Bronchial epithelial cell (primary cell): Measurements from ENCODE around the gene ACTMAP. TPM values are rescaled to one million over a fixed set of nuclear protein-coding genes. Genes with fewer than 3 reads are reported as not detected.
A peak's percentile ranks its signal among the peaks of the same experiment; 100 is the strongest.

ENCODE experiments used
- DNase-seq: peaks from one replicate; pipeline ENCODE4 v3.0.0-alpha.2; 2010; ENCODE audit warnings: low read depth
- FAIRE-seq: peaks from 2 replicates; lab custom pipeline; 2011; peaks lifted over from hg19 to GRCh38; lab: Jason Lieb, UNC
- H3K27me3 ChIP-seq: 2 replicates; pipeline ENCODE4 v1.5.1; 2011; ENCODE audit warnings: low read length; ENCODE audit not compliant: control insufficient read depth, insufficient read depth
- H3K36me3 ChIP-seq: 2 replicates; pipeline ENCODE4 v1.5.1; 2011; ENCODE audit warnings: low read length; ENCODE audit not compliant: control insufficient read depth, insufficient read depth
- H3K4me3 ChIP-seq: 2 replicates; pipeline ENCODE4 v1.5.1; 2011; ENCODE audit warnings: mild to moderate bottlenecking, low read depth, low read length, control low read depth
- total RNA-seq: library from RNA; depleted of rRNA; stranded (reverse); fragments of >200 nt; gene quantifications from 2 replicates; pipeline ENCODE4 v1.2.1, GENCODE V29; 2014
- TF ChIP-seq, protein P1 (sequence below): IDR thresholded peaks from 2 replicates; pipeline ENCODE4 v1.5.1; 2011; ENCODE audit warnings: mild to moderate bottlenecking, moderate library complexity, low read length, control low read depth, inconsistent platforms; ENCODE audit not compliant: insufficient read depth, severe bottlenecking

The ACTMAP gene
- total RNA-seq = 0.26 TPM in 2 replicates

DNA sequence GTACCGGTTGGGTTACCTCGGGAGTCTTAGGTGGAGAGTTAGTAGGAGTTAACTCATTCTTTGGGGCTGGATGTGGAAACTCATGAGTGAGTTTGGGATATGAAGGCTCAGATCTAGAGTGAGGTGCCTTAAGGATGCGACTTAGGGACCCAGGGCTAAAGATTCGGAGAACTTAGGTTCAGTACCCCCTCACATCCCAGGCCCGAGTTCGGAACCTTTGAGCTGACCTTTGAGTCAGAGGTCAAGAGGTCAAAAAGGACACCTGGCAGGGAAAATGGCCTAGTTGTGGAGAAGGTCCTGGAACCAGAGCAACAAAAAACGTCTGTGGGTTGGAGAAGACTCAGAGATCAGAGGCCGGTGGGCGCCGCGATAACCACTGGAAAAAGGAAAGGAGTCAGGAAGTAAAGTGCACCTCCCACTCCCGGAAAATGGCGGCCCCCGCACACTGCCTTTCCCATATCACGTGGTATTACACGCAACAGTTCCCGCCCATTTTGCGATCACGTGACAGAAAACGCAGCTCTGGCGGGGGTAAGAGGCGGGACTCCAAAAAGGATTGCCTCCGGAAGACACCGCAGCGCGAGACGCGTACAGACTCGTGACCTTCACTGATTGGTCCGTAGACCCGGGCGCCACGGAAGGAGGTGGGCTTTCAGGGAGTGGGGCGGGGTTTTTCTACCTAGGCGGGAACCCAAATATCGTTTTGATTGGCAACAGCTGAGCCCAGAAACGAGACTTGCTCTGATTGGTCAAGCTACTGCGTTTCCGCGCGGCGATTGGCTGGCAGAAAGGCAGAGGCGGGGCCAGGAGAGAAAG lies at the start of gene ACTMAP:
ACTMAP (minus strand) TSS at position 420 of the 816 bp plus-strand sequence. CDS start 674 bp downstream, outside the sequence.
- DNase-seq = peak; percentile 98
- FAIRE-seq = no peak
- H3K4me3 ChIP-seq = peak within 1 kb of the TSS; percentile 56
- peaks cover 2% of the 10 kb centered on the region for H3K36me3 ChIP-seq
- TF ChIP-seq, protein P1, sequence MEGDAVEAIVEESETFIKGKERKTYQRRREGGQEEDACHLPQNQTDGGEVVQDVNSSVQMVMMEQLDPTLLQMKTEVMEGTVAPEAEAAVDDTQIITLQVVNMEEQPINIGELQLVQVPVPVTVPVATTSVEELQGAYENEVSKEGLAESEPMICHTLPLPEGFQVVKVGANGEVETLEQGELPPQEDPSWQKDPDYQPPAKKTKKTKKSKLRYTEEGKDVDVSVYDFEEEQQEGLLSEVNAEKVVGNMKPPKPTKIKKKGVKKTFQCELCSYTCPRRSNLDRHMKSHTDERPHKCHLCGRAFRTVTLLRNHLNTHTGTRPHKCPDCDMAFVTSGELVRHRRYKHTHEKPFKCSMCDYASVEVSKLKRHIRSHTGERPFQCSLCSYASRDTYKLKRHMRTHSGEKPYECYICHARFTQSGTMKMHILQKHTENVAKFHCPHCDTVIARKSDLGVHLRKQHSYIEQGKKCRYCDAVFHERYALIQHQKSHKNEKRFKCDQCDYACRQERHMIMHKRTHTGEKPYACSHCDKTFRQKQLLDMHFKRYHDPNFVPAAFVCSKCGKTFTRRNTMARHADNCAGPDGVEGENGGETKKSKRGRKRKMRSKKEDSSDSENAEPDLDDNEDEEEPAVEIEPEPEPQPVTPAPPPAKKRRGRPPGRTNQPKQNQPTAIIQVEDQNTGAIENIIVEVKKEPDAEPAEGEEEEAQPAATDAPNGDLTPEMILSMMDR = no peak
- H3K27me3 ChIP-seq = no peaks in the 10 kb centered on the region

DNA sequence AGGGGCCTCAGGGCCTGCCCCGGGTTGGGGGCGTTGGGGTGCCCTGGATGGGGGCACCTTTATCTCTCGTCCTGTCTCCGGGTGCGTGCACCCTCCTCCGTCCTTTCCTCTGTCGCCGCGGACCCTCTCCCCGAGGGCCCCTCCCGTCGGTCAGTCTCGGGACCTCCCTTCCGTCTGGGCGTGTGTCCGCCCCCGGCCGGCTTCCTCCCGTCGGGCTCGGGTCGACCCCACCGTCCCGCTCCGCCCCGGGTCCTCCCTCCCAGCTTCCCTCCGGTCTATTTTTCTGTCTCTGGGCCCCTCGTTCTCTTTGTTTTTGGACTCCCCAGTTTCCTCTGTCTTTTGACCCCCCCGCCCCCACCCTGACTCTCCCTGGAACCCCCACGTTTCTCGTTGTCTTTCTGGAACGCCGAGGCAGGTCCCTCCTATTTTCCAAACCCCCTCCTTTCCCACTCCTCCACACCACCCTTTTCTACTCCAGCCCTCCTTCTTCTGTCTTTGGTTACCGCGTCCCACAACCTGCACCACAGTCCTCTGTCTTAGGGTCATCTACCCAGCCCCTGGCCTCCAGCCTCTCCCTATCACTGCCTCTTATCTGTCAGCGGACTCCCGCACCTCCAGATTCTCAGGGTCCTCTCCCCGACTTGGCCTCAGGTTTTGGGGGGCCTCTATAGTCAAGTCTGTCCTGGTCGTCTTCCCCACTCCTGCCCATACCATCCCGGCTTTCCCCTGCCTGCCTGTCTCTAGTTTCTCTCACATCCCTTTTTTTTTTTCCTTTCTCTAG lies 49.5 kb upstream of the ACTMAP start:
- TF ChIP-seq, protein P1 = no peak
- no peak for FAIRE-seq
- Histone ChIP-seq H3K27me3 (no peaks in the 10 kb centered on the region), H3K36me3 (peaks cover 7% of the 10 kb centered on the region), H3K4me3 (peak overlapping the region; percentile 70)
- no peak for DNase-seq

DNA sequence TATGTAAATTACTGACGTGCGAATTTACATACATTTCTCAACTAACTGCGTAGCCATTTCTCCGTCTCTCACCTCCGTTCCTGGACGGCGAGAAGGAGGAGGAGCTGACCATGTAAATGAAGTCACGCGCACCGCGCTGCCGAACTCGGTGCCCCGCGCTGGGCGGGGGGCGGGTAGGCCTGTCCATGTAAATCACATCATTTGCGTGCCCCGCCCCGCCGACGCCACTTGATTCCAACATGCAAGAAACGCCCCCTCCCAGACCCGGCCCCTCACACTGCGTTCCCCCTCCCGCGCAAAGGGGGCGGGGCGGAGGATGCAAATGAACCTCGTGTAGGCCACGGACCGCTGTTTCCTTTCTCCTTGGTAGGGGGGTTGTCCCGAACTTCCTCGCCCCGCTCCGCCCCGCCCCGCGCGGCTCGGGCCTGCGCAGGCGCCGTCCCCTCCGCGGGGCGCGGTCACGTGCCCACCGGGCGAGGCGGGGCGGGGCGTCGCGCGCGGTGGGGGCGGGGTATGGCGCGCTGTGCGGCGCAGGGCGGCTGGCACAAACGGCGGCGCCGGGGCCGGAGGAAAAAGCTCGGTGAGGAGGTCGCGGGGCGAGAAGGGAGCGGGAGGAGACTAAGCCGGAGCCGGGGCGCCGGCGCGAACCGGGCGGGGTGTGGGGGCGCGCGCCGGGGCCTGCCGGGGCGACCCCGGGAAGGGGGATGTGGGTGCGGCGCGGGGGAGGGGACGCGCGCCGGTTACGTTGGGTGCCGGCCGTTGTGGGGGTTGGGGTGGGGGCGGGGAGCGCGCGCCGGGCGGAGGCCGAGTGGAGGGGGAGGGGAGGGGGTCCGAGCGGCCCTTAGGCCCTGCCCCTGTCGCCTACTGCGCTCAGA lies 48.6 kb upstream of the ACTMAP start, which contains the start of gene EGLN2:
EGLN2 (plus strand) TSS at position 509 of the 875 bp plus-strand sequence. CDS start 1,382 bp downstream, outside the sequence.
- peak within 1 kb of the TSS; percentile 70 for H3K4me3 ChIP-seq
- no peak for FAIRE-seq
- peaks cover 7% of the 10 kb centered on the region for H3K36me3 ChIP-seq
- TF ChIP-seq, protein P1 = no peak
- H3K27me3 ChIP-seq = no peaks in the 10 kb centered on the region
- DNase-seq = peak; percentile 95

- DNase-seq = peak; percentile 32
- no peak for FAIRE-seq
Observed at GRCh38 chr19:40797963-40798682, 47.8 kb upstream of the ACTMAP start.

More at GRCh38 chr19:40797963-40798682, 47.8 kb upstream of the ACTMAP start:
- Histone ChIP-seq H3K27me3 (no peaks in the 10 kb centered on the region), H3K36me3 (peaks cover 7% of the 10 kb centered on the region), H3K4me3 (peak overlapping the region; percentile 70)
- TF ChIP-seq, protein P1 = peak; percentile 19
